ENCODE data around the gene CYBB.
A peak's percentile ranks its signal among the peaks of the same experiment; 100 is the strongest.

CYBB gene

DNA sequence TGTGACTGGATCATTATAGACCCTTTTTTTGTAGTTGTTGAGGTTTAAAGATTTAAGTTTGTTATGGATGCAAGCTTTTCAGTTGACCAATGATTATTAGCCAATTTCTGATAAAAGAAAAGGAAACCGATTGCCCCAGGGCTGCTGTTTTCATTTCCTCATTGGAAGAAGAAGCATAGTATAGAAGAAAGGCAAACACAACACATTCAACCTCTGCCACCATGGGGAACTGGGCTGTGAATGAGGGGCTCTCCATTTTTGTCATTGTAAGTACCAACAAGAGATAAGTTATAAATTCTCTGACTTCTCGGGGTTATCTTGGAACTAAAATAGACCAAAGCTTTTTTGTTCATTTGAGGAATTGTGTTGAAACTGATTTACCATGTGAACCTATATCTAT is at the start of gene CYBB:
CYBB (plus strand) TSS at position 203 of the 400 bp plus-strand sequence; CDS start at position 222, 19 bp downstream.
- TF ChIP-seq, protein P1, sequence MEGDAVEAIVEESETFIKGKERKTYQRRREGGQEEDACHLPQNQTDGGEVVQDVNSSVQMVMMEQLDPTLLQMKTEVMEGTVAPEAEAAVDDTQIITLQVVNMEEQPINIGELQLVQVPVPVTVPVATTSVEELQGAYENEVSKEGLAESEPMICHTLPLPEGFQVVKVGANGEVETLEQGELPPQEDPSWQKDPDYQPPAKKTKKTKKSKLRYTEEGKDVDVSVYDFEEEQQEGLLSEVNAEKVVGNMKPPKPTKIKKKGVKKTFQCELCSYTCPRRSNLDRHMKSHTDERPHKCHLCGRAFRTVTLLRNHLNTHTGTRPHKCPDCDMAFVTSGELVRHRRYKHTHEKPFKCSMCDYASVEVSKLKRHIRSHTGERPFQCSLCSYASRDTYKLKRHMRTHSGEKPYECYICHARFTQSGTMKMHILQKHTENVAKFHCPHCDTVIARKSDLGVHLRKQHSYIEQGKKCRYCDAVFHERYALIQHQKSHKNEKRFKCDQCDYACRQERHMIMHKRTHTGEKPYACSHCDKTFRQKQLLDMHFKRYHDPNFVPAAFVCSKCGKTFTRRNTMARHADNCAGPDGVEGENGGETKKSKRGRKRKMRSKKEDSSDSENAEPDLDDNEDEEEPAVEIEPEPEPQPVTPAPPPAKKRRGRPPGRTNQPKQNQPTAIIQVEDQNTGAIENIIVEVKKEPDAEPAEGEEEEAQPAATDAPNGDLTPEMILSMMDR (conservative IDR thresholded peaks at IDR 0.05): no peak
- H3K27ac ChIP-seq: no peak within 1 kb of the TSS

DNA sequence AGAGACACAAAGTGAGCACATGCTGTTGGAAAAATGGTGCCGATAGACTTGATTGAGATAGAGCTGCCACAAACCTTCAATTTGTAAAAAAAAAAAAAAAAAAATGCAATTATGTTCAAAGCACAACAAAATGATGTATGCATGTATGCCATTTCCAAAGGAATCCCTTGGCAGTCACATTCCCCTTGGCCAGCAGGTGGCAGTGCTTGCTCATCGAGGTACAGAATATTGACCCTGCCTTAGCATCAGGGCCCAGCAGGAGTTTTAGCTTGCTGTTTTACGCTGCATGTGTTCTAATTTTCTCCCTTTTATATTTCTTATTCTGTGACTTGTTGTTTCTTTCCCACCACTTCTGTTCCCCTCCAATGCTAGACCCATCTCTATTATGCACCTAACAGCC is 34.5 kb upstream of the CYBB start:
- TF ChIP-seq, protein P1 (conservative IDR thresholded peaks at IDR 0.05): peak; percentile 84
- no peak overlapping the region for H3K27ac ChIP-seq

DNA sequence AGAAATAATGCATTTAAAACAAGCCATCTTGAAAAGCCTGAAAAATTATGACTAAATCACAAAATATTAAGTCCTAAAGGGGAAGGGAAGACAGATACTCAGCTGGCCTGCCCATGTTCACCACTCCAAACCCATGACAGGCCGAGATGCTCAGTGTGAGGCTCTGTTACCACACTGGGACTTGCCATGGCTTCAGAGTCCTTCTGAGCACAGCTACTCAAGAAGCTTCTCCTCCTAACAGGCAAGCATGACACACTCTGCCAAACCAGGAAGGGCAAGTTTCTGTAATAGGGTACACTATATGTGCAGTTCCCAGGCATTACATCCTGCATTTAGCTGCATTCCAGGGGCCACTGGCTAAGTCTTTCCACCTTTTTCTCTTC is 34.0 kb upstream of the CYBB start:
- TF ChIP-seq, protein P1 (conservative IDR thresholded peaks at IDR 0.05): no peak
- no peak overlapping the region for H3K27ac ChIP-seq

DNA sequence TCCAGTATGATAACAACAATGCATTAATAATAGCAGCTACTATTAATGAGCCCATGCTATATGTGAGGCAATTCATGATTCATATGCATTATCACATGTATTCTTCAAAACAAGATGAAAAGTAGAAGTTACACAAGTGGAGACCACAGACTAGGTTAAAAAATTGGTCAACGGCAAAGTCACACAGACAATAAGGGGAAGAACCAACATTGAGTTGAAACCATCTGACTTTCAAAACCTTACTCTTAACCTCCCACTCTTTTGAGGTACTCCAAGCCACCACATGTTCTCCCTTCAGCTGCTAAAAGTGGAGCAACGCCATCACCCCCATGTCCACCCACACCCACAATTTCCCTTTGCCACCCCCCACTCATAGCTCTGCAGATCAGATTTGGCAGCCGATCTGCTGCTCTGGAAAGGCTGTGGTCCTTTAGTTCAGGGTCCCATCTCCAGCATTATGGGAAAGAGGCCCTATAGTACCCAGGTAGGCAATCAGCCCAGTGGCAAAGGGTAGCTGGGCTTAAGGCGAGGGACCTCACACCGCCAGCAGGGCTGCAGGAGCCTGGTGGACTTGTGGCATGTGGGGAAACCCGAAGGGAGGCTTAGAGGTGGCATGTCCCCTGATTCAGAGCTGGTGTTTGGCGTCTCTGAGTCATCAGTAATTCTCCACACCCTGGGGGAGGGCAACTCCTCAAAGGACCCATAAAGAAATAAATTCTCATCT is 33.5 kb upstream of the CYBB start:
- no peak overlapping the region for H3K27ac ChIP-seq
- TF ChIP-seq, protein P1 (conservative IDR thresholded peaks at IDR 0.05): no peak

DNA sequence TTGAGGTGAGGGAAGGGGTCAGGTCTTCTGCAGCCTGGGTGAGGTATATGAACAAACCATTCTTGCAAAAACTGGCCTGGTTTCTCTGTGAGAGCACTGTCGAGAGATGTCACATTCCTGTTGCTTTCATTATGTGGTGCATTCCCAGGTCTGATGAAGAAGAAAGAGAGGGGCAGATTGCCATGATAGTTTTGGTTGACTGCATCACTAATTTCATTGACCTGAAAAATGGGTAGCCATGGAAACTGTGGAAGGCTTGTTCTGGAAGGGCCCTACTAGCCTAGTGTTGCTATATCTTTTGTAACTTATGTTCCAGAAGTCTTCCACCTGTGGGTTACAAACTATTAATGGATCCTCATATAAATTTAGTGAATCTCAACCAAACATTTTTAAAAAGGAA is 32.9 kb upstream of the CYBB start:
- no peak overlapping the region for H3K27ac ChIP-seq
- TF ChIP-seq, protein P1 (conservative IDR thresholded peaks at IDR 0.05): no peak

DNA sequence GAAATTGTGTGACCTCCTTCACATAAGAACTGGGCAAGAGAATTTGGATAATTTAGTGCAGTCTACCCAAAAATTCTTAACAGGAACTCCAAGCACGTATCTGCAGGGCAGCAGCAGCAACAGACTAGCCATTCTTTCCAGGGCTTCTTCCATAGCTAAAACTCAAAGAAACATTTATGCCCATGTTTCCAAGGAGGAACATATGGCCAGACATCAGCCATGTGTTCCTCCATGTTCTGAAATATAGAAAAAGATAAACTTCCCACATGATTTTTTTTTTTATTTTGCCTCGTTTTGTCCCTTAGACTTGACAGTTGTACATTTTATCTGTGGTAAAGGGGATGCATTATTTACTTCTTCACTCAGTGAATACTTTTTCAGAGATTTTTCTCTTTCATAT is 27.6 kb upstream of the CYBB start:
- TF ChIP-seq, protein P1 (conservative IDR thresholded peaks at IDR 0.05): no peak
- H3K27ac ChIP-seq: no peak overlapping the region

DNA sequence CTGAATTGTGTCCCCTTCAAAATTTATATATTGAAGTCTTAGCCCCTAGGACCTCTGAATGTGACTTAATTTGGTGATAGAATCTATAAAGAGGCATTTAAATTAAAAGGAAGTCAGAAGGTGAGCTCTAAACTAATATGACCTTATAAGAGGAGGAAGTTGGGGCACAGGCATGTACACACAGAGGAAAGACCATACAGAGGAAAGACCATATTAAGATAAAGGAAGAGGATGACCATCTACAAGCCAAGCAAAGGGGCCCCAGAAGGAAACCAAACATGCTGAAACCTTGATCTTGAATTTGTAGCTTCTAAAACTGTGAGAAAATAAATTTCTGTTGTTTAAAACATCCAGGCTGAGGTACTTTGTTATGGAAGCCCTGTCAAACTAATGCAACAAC is 26.9 kb upstream of the CYBB start:
- H3K27ac ChIP-seq: no peak overlapping the region
- TF ChIP-seq, protein P1 (conservative IDR thresholded peaks at IDR 0.05): no peak

Data from VCaP (cell line).